ENCODE results near the gene USP26.
"Not testable (repeated sequence)": the region's sequence is repeated elsewhere in the genome, so short reads cannot be mapped to it uniquely, and the experiment has no call there.

USP26 gene

GRCh38 chrX:133018229-133018628, 78.7 kb downstream of the USP26 start:
- DNase-seq (ENCODE audit: low read depth) = no peak

GRCh38 chrX:133007458-133007857, 89.5 kb downstream of the USP26 start:
- no peak for DNase-seq (ENCODE audit: low read depth)

- no peak for DNase-seq (ENCODE audit: low read depth)
These were observed 91.3 kb downstream of the USP26 start for GRCh38 chrX:133005616-133006015.

GRCh38 chrX:133005042-133005441, 91.9 kb downstream of the USP26 start:
- no peak for DNase-seq (ENCODE audit: low read depth)

GRCh38 chrX:132999209-132999608, 97.7 kb downstream of the USP26 start:
- DNase-seq (ENCODE audit: low read depth) = no peak

DNA sequence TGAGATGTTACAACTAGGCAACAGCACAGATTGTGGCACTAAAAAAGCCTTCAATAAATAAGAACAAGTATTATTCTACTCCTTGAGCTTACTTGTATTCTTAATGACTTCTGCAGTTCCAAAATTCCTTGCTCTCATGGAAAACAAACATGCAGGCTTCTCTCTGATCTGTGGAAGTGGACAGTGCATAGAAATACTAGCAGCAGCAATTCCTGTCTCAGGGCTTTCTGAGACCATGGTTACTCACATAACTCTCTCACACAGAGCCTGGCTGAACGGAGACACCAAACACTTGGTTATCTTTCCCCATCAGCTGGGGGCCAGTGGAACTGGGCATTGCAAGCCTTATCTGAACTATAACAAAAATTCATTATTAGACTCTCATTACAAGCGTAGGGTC, 106.1 kb downstream of the USP26 start:
- no peak for DNase-seq (ENCODE audit: low read depth)

GRCh38 chrX:132986556-132986955, 110.4 kb downstream of the USP26 start:
- no peak for DNase-seq (ENCODE audit: low read depth)

DNA sequence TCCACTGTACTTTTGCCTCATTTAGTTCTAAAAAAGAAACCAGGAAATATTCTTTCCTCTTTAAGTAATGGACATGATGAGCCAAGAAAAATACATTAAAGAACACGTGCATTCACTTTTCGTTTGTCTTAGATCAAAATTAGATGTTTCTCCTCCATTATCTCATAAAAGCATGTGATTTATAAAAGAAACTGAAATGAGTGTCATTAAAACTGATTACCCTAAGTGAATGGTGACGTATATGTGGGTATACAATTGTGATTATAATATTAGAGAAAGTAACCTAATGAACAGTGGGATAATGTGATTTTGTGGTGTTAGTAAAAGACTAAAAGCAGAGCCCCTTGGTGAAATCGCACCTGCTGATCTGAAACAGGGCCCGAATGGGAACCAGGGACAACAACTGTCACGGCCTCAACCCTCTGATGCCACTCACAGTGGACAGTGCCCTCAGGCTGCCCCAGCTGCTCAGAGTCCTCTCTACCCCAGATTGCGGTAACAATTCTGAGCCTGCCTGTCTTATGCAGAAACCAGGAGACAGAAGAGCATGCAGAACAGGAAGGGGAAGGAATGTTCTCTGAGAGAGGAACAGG, 112.8 kb downstream of the USP26 start:
- no peak for DNase-seq (ENCODE audit: low read depth)

- DNase-seq (ENCODE audit: low read depth) = no peak
These were observed 113.4 kb downstream of the USP26 start for GRCh38 chrX:132983496-132983895.

GRCh38 chrX:132980035-132980434, 116.9 kb downstream of the USP26 start:
- not testable (repeated sequence) for DNase-seq (ENCODE audit: low read depth)
